ENCODE results near the gene TOPBP1. TPM values are rescaled to one million over a fixed set of nuclear protein-coding genes. Genes with fewer than 3 reads are reported as not detected.
A peak's percentile ranks its signal among the peaks of the same experiment; 100 is the strongest.

The TOPBP1 gene
- 44.9 TPM for polyA plus RNA-seq (2013, experiment 1 of 2)
- polyA plus RNA-seq (2013, experiment 2 of 2): 45.6 TPM

- H3K9me3 ChIP-seq (ENCODE audit: control insufficient read depth, low read length): no peaks in the 10 kb centered on the region
- peaks cover 24% of the 10 kb centered on the region for H3K36me3 ChIP-seq (ENCODE audit: control insufficient read depth, insufficient read depth, low read length)
- 0 to 1% methylated on average over 33 to 55 of the region's 58 CpGs for WGBS, 2 experiments (ENCODE audit: insufficient coverage in 2 of 2)
- peak within 1 kb of the TSS; percentile 87 for H3K27ac ChIP-seq (ENCODE audit: low read depth, low read length, severe bottlenecking)
- H3K4me3 ChIP-seq (ENCODE audit: extremely low read depth, insufficient read depth, low read length, poor library complexity, severe bottlenecking): peak within 1 kb of the TSS; percentile 89
- H3K4me1 ChIP-seq (ENCODE audit: control insufficient read depth, insufficient read depth, low read length, poor library complexity, severe bottlenecking): no peaks in the 10 kb centered on the region
Observed at GRCh38 chr3:133661454-133662277, at the start of gene TOPBP1. Gene TOPBP1 (minus strand): TSS chr3:133661941. CDS start chr3:133661127, 814 bp downstream.

- no peak overlapping the region for H3K27ac ChIP-seq (ENCODE audit: low read depth, low read length, severe bottlenecking)
- 82 to 91% methylated on average over 1 to 3 of the region's 4 CpGs for WGBS, 2 experiments (ENCODE audit: insufficient coverage in 2 of 2)
- H3K4me1 ChIP-seq (ENCODE audit: control insufficient read depth, insufficient read depth, low read length, poor library complexity, severe bottlenecking): no peaks in the 10 kb centered on the region
- H3K4me3 ChIP-seq (ENCODE audit: extremely low read depth, insufficient read depth, low read length, poor library complexity, severe bottlenecking): no peak overlapping the region
- no peaks in the 10 kb centered on the region for H3K9me3 ChIP-seq (ENCODE audit: control insufficient read depth, low read length)
- H3K36me3 ChIP-seq (ENCODE audit: control insufficient read depth, insufficient read depth, low read length): no peaks in the 10 kb centered on the region
Observed at GRCh38 chr3:133711013-133711412, 49.3 kb upstream of the TOPBP1 start.

DNA sequence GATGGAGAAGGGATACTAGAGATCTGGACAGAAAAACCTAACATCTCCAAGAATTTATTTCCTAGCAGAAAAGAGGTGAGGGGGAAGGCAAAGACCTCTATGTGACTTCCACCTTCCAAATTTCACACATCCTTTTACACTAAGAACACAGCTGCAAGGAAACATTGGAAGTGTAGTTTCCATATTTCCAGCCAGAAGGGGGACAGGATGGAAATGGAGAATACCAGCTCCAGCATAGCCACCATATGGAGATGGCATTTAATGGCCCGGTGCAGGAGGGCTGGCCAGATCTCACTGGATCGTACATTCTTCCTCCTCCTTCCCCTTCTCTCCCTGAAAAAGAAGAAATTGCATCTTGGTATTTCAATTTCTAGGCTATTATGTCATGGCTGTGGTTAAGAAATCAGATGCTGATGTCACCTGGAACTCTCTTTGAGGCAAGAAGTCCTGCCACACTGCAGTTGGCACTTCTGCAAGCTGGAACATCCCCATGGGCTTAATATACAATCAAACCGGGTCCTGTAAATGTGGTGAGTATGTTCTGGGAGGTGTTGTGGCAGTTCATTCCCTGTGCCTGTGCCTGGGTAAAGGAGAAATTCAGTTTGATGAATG lies 47.5 kb upstream of the TOPBP1 start:
- Histone ChIP-seq H3K4me1 (ENCODE audit: control insufficient read depth, insufficient read depth, low read length, poor library complexity, severe bottlenecking) (no peaks in the 10 kb centered on the region), H3K36me3 (ENCODE audit: control insufficient read depth, insufficient read depth, low read length) (no peaks in the 10 kb centered on the region)
- WGBS, 2 experiments (ENCODE audit: insufficient coverage in 2 of 2): 33 to 100% methylated on average over 1 of the region's 3 CpGs

DNA sequence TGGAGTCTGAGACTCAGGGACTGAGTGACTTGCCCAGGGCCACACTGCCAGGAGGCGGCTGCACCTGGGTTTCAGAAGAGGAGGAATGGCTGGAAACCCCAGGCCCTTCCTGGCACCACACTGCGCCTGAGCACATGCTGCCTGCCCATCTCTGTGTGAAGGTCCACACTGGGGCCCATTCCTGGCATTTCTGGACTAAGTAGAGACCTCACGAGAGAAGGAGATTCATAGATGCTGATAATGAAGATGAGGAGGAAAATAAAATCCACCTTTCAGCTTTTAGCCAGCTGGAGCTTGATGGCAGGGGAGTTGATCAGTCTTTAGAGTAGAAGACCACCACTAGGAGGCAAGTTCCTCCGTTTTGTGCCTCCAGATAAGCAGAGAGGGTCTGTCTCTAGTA lies 44.3 kb upstream of the TOPBP1 start:
- Histone ChIP-seq H3K9me3 (ENCODE audit: control insufficient read depth, low read length) (no peaks in the 10 kb centered on the region), H3K36me3 (ENCODE audit: control insufficient read depth, insufficient read depth, low read length) (no peaks in the 10 kb centered on the region), H3K27ac (ENCODE audit: low read depth, low read length, severe bottlenecking) (no peak overlapping the region), H3K4me3 (ENCODE audit: extremely low read depth, insufficient read depth, low read length, poor library complexity, severe bottlenecking) (no peak overlapping the region), H3K4me1 (ENCODE audit: control insufficient read depth, insufficient read depth, low read length, poor library complexity, severe bottlenecking) (no peaks in the 10 kb centered on the region)
- WGBS, 2 experiments (ENCODE audit: insufficient coverage in 2 of 2): 57 to 82% methylated on average over 3 to 4 of the region's 4 CpGs

More for the DNA sequence above, 47.5 kb upstream of the TOPBP1 start:
- Histone ChIP-seq H3K9me3 (ENCODE audit: control insufficient read depth, low read length) (no peaks in the 10 kb centered on the region), H3K27ac (ENCODE audit: low read depth, low read length, severe bottlenecking) (no peak overlapping the region), H3K4me3 (ENCODE audit: extremely low read depth, insufficient read depth, low read length, poor library complexity, severe bottlenecking) (no peak overlapping the region)

DNA sequence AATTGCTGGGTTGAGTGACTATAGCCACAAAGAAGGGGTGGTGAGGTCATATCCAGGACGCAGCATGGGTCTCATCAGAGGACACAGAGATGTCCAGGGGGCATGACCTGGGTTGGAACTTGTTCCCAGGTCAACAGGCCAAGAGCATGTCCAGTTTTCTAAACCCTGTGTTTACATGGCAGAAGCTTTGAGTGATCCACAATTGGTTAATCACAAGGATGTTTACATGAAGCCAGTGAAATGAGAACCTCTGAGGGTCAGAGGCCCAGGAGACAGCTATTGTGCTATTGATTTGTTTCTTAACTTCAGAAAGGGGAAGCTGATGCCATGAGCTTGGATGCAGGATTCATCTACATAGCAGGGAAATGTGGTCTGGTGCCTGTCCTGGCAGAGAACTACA lies 42.2 kb upstream of the TOPBP1 start:
- H3K4me3 ChIP-seq (ENCODE audit: extremely low read depth, insufficient read depth, low read length, poor library complexity, severe bottlenecking): no peak overlapping the region
- no peaks in the 10 kb centered on the region for H3K36me3 ChIP-seq (ENCODE audit: control insufficient read depth, insufficient read depth, low read length)
- 64 to 100% methylated on average over 1 of the region's 1 CpG for WGBS, 2 experiments (ENCODE audit: insufficient coverage in 2 of 2)
- H3K9me3 ChIP-seq (ENCODE audit: control insufficient read depth, low read length): no peaks in the 10 kb centered on the region
- H3K4me1 ChIP-seq (ENCODE audit: control insufficient read depth, insufficient read depth, low read length, poor library complexity, severe bottlenecking): no peaks in the 10 kb centered on the region
- no peak overlapping the region for H3K27ac ChIP-seq (ENCODE audit: low read depth, low read length, severe bottlenecking)

DNA sequence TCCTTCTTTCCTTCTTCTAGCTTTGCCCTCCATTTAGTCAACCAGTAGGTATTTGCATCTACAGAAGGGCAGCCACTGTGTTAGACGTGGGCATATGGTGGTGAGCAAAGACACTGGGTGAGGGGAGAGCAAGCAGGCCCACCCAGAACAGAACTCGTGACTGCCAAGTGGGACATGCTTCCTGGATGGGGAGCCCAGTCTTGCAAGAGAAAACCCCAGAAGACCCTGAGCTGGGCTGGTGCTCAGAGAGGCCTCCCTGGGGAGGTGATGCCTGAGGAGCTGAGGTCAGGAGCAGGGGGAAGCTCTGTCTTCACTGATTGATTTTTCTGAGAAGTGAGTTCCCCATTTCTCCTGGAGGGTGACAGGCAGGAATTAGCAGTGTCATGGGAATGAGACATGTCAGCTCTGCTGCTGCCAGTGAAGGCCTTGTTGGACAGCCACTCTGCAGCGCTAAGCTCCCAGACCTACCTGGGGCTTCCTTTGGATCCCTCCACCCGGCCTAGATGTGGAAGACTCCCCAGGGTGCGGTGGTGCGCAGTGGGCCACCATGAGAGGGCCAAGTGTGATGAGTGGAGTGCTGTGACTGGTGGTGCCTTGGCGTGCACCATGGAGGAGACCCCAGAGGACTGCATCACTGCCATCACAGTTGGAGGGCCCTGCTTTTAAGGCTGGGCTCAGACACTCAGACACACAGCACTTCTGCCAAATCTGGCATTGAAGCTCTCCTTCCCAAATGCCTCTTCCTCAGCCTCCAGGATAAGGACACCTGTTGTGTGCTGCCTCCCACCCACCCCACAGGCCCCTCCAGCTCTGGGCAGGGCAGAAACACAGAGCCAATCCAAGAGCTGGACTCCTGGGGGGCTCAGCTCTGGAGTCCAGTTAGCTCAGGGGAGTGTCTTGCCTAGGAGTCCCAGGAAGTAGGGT lies 40.0 kb upstream of the TOPBP1 start:
- WGBS, 2 experiments (ENCODE audit: insufficient coverage in 2 of 2): 83 to 90% methylated on average over 6 to 7 of the region's 7 CpGs
- no peak overlapping the region for H3K4me3 ChIP-seq (ENCODE audit: extremely low read depth, insufficient read depth, low read length, poor library complexity, severe bottlenecking)
- no peaks in the 10 kb centered on the region for H3K9me3 ChIP-seq (ENCODE audit: control insufficient read depth, low read length)
- H3K36me3 ChIP-seq (ENCODE audit: control insufficient read depth, insufficient read depth, low read length): no peaks in the 10 kb centered on the region
- H3K27ac ChIP-seq (ENCODE audit: low read depth, low read length, severe bottlenecking): no peak overlapping the region
- no peaks in the 10 kb centered on the region for H3K4me1 ChIP-seq (ENCODE audit: control insufficient read depth, insufficient read depth, low read length, poor library complexity, severe bottlenecking)

DNA sequence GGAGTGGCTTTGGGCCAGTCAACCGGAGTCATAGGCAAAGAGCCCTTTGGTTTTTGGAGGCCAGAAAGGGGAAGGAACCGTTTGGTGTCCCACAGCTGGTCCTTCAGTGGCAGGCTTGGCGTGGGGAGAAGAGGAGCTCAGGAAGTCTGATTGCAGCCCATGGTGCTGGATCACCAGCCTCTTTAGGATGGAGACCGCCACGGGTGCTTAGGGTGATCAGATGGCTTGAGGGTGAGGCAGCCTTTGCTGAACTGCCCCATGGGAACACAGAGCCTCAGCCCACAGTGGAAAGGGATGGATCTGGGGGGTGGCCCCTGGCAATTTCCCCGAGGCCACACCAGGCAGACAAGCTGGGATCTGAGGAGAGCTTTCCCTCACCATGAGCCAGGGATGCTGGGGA lies 38.6 kb upstream of the TOPBP1 start:
- no peak overlapping the region for H3K27ac ChIP-seq (ENCODE audit: low read depth, low read length, severe bottlenecking)
- no peak overlapping the region for H3K4me3 ChIP-seq (ENCODE audit: extremely low read depth, insufficient read depth, low read length, poor library complexity, severe bottlenecking)
- H3K4me1 ChIP-seq (ENCODE audit: control insufficient read depth, insufficient read depth, low read length, poor library complexity, severe bottlenecking): no peaks in the 10 kb centered on the region
- no peaks in the 10 kb centered on the region for H3K36me3 ChIP-seq (ENCODE audit: control insufficient read depth, insufficient read depth, low read length)
- no peaks in the 10 kb centered on the region for H3K9me3 ChIP-seq (ENCODE audit: control insufficient read depth, low read length)
- WGBS, 2 experiments (ENCODE audit: insufficient coverage in 2 of 2): 80 to 87% methylated on average over 5 to 6 of the region's 6 CpGs

GRCh38 chr3:133699903-133700302 lies 38.2 kb upstream of the TOPBP1 start:
- no peaks in the 10 kb centered on the region for H3K4me1 ChIP-seq (ENCODE audit: control insufficient read depth, insufficient read depth, low read length, poor library complexity, severe bottlenecking)
- no peak overlapping the region for H3K4me3 ChIP-seq (ENCODE audit: extremely low read depth, insufficient read depth, low read length, poor library complexity, severe bottlenecking)
- no peaks in the 10 kb centered on the region for H3K36me3 ChIP-seq (ENCODE audit: control insufficient read depth, insufficient read depth, low read length)
- 83% methylated on average over 2 to 3 of the region's 3 CpGs for WGBS, 2 experiments (ENCODE audit: insufficient coverage in 2 of 2)
- no peaks in the 10 kb centered on the region for H3K9me3 ChIP-seq (ENCODE audit: control insufficient read depth, low read length)
- no peak overlapping the region for H3K27ac ChIP-seq (ENCODE audit: low read depth, low read length, severe bottlenecking)

DNA sequence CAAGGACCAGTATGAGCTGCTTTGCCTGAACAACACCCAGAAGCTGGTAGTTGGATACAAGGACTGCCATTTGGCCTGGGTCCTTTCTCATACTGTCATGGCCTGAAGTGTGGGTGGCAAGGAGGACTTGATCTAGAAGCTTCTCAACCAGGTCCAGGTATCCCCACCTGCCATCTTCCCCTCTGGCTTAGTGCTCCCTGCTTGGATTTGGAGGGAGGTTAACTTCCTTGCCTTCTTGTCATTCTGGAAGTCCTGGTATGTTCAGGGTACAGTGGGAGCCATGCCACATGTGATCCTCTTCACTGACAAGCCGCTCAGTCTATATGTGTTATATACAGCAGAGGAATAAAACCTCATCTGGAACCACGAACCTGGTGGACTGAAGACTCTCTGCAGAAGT lies 37.7 kb upstream of the TOPBP1 start:
- Histone ChIP-seq H3K4me3 (ENCODE audit: extremely low read depth, insufficient read depth, low read length, poor library complexity, severe bottlenecking) (no peak overlapping the region), H3K27ac (ENCODE audit: low read depth, low read length, severe bottlenecking) (no peak overlapping the region), H3K4me1 (ENCODE audit: control insufficient read depth, insufficient read depth, low read length, poor library complexity, severe bottlenecking) (no peaks in the 10 kb centered on the region), H3K9me3 (ENCODE audit: control insufficient read depth, low read length) (no peaks in the 10 kb centered on the region), H3K36me3 (ENCODE audit: control insufficient read depth, insufficient read depth, low read length) (no peaks in the 10 kb centered on the region)
- WGBS, 2 experiments (ENCODE audit: insufficient coverage in 2 of 2): 88% methylated on average over 1 of the region's 2 CpGs; no CpG with 5 or more reads in 1 of the 2 experiments

DNA sequence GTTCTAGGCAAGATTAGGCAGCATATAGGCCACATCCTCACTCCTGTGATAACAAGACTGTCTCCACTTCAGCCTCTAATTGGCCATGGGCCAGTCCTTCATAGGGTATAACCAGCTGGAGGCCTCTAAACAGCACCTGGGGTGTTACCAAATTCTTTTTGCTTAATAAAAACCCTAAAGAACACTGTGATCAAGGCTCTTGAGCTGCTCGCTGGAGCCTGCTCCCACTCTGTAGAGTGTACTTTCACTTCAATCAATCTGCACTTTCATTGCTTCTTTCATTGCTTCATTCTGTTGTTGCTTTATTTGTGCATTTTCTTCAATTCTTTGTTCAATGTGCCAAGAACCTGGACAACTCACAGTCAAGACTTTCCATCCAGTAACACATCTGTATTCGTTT lies 36.2 kb upstream of the TOPBP1 start:
- H3K36me3 ChIP-seq (ENCODE audit: control insufficient read depth, insufficient read depth, low read length): no peaks in the 10 kb centered on the region
- no peaks in the 10 kb centered on the region for H3K4me1 ChIP-seq (ENCODE audit: control insufficient read depth, insufficient read depth, low read length, poor library complexity, severe bottlenecking)
- no peak overlapping the region for H3K4me3 ChIP-seq (ENCODE audit: extremely low read depth, insufficient read depth, low read length, poor library complexity, severe bottlenecking)
- no peak overlapping the region for H3K27ac ChIP-seq (ENCODE audit: low read depth, low read length, severe bottlenecking)
- 60 to 79% methylated on average over 2 of the region's 2 CpGs for WGBS, 2 experiments (ENCODE audit: insufficient coverage in 2 of 2)
- no peaks in the 10 kb centered on the region for H3K9me3 ChIP-seq (ENCODE audit: control insufficient read depth, low read length)
